Stomach (tissue), 4 donors: ENCODE data around the gene MAEL.

Experiments used
- CTCF ChIP-seq, 7 experiments: fragments of 450-650 bp in 4 of 7; fragments of 200-600 bp in 3 of 7; sonication (generic) in 3 of 7; IDR thresholded peaks; one replicate each; pipeline ENCODE4 v1.5.1; 2016 to 2019; ENCODE audit warnings: antibody characterized with exemption in 7 of 7, control low read depth in 2 of 7, mild to moderate bottlenecking in 1 of 7
- POLR2AphosphoS5 ChIP-seq, 3 donors: sonication (generic); formaldehyde crosslinking; IDR thresholded peaks; one replicate each; pipeline ENCODE4 v1.6.1; 2016; ENCODE audit warnings: antibody characterized with exemption in 3 of 3

- no peak for TF ChIP-seq CTCF (IDR thresholded peaks at IDR 0.05)
- no peak for TF ChIP-seq POLR2AphosphoS5 (IDR thresholded peaks at IDR 0.05)
These were observed 49.2 kb upstream of the MAEL start for GRCh38 chr1:166939741-166940375.
